ENCODE measurements around the gene BRD4. TPM values are rescaled to one million over a fixed set of nuclear protein-coding genes. Genes with fewer than 3 reads are reported as not detected.
A peak's percentile ranks its signal among the peaks of the same experiment; 100 is the strongest.

The BRD4 gene
- total RNA-seq, 1 donor from 2014 or later = 60.9 TPM

DNA sequence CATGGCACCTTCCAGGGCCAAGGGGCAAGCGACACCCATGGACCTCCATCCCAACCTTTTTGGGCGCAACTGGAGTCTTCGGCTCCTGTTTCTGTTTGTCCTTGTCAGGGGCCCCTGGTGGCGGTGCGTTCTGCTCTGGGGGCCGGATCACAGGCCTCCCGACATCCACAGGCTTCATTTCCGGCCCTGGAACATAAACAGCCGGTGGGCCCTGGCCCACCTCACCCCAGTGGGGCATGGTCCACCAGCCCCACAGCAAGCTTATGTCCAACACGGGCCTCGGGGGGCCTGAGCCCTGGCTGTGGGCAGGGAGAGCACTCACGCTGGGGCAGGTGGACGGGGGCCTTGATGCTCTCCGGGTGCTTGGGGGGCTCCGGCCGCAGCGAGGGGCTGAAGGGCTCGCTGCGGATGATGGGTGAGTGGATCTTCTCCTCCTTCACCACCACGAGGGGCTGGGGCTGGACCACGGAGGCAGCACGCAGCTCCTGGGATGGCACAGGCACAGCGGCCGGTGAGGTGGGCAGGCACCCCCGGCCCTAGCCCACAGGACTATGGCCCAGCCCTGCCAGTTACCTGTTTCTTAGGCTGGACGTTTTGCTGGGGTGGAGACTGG, 92.9 kb downstream of the BRD4 start:
- intact Hi-C loops (cut with micrococcal nuclease) = no loop called here

DNA sequence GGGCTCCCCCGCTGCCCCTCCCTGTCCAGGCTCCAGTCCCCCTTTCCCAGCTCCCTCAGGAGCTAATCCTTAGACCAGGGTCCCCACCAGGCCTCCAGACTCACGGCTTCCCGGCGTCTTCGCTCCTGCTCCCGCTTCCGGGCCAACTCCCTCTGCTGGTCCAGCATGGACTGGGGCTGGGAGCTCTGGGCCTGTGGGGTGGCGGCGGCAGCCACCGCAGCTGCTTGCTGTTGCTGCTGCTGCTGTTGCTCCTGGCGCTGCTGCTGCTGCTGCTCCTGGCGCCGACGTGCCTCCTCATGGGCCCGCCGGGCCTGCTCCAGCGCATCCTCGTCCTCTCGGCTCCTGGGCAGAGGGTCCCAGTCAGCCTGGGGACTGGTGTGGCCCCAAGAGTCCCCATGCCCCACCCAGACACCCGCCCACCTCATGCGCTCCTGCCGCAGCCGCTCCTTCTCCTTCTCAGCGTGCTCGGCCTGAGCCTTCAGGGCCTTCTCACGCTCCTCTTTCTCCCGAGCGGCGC, 93.6 kb downstream of the BRD4 start:
- DNase-seq = no peak
- Histone ChIP-seq H3K4me1 (peaks cover 13% of the 10 kb centered on the region), H3K4me3 (no peak overlapping the region), H3K27ac (replicated peaks) (peak overlapping the region; percentile 46), H3K27me3 (ENCODE audit: low read depth) (peaks cover under 1% of the 10 kb centered on the region), H3K36me3 (peaks cover 63% of the 10 kb centered on the region), H3K9me3 (replicated peaks) (no peaks in the 10 kb centered on the region)
- intact Hi-C loops (cut with micrococcal nuclease) = no loop called here
- TF ChIP-seq, protein P1, sequence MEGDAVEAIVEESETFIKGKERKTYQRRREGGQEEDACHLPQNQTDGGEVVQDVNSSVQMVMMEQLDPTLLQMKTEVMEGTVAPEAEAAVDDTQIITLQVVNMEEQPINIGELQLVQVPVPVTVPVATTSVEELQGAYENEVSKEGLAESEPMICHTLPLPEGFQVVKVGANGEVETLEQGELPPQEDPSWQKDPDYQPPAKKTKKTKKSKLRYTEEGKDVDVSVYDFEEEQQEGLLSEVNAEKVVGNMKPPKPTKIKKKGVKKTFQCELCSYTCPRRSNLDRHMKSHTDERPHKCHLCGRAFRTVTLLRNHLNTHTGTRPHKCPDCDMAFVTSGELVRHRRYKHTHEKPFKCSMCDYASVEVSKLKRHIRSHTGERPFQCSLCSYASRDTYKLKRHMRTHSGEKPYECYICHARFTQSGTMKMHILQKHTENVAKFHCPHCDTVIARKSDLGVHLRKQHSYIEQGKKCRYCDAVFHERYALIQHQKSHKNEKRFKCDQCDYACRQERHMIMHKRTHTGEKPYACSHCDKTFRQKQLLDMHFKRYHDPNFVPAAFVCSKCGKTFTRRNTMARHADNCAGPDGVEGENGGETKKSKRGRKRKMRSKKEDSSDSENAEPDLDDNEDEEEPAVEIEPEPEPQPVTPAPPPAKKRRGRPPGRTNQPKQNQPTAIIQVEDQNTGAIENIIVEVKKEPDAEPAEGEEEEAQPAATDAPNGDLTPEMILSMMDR (IDR thresholded peaks at IDR 0.05; ENCODE audit: borderline replicate concordance) = peak; percentile 24

More for the DNA sequence above, 92.9 kb downstream of the BRD4 start:
- Histone ChIP-seq H3K9me3 (replicated peaks) (no peaks in the 10 kb centered on the region), H3K4me3 (no peak overlapping the region), H3K4me1 (peaks cover 16% of the 10 kb centered on the region), H3K27me3 (ENCODE audit: low read depth) (no peaks in the 10 kb centered on the region), H3K27ac (replicated peaks) (no peak overlapping the region), H3K36me3 (peaks cover 69% of the 10 kb centered on the region)
- TF ChIP-seq, protein P1 (IDR thresholded peaks at IDR 0.05; ENCODE audit: borderline replicate concordance) = no peak
- DNase-seq = no peak

DNA sequence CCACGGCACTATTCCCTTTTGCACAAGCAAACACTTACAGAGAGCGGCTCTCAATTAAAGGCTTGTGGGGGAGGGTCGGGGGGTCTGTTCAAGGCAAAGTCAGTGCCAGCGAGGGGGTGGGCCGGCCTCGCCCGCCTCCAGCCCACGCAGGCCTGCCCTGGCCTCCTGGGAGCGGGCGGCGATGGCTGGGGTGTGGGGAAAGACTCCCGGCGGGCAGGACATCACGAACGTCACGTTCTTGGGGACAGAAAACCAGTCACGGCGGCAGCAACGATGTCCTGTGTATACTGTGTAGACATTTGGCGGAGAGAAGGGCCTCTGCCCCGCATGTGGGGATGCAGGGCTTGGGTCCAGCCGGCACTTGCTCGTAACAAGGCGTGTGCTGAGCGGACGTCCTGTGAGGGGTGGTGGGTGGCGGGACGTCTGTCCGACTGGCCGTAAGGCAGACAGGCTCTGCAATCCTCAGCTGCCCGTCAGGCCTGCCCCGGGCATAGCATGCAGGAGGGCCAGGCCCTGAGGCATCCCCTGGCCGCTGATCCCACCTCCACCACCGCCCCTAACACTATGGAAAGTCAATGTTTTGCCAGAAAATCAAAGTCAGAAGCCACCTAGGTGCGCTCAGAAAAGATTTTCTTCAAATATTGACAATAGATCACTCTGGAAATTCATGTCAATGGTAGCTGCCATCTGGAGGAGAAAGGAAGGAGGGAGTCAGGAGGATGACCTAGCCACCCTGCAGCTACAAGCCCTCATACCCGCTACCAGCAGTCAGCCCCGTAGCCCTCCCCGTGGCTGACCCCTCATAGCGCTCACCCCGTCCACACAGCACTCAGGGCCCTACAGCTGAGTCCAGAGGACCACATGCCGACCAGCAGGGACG, 94.3 kb downstream of the BRD4 start:
- peak overlapping the region; percentile 46 for H3K27ac ChIP-seq (replicated peaks)
- intact Hi-C loops (cut with micrococcal nuclease) = no loop called here
- DNase-seq = no peak
- no peaks in the 10 kb centered on the region for H3K9me3 ChIP-seq (replicated peaks)
- peaks cover 20% of the 10 kb centered on the region for H3K4me1 ChIP-seq
- no peak overlapping the region for H3K4me3 ChIP-seq
- H3K36me3 ChIP-seq = peaks cover 56% of the 10 kb centered on the region
- TF ChIP-seq, protein P1 (IDR thresholded peaks at IDR 0.05; ENCODE audit: borderline replicate concordance) = no peak
- H3K27me3 ChIP-seq (ENCODE audit: low read depth) = peaks cover 8% of the 10 kb centered on the region

DNA sequence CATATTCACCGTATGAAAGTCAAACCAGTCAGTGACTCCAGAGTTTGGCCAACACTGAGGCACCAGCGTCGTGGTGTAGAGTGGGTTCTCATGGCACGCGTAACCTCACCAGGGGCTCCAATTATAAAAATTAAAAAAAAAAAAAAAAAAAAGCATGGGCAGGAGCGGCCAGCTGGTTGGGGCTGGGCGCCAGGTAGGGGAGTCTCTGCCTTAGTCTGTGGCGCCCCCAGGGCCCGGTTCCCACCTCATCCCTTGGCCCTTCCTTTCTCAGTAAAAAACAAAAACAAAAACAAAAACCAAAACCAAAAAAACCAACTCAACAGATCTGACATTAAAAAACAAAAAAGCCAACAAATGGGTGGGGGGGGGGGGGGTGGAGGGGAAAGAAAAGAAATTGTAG, 95.5 kb downstream of the BRD4 start:
- Histone ChIP-seq H3K27me3 (ENCODE audit: low read depth) (peaks cover 19% of the 10 kb centered on the region), H3K4me1 (peaks cover 31% of the 10 kb centered on the region), H3K4me3 (no peak overlapping the region), H3K36me3 (peaks cover 56% of the 10 kb centered on the region), H3K27ac (replicated peaks) (no peak overlapping the region), H3K9me3 (replicated peaks) (no peaks in the 10 kb centered on the region)
- no peak for DNase-seq
- TF ChIP-seq, protein P1 (IDR thresholded peaks at IDR 0.05; ENCODE audit: borderline replicate concordance) = no peak
- intact Hi-C loops (cut with micrococcal nuclease) = no loop called here

DNA sequence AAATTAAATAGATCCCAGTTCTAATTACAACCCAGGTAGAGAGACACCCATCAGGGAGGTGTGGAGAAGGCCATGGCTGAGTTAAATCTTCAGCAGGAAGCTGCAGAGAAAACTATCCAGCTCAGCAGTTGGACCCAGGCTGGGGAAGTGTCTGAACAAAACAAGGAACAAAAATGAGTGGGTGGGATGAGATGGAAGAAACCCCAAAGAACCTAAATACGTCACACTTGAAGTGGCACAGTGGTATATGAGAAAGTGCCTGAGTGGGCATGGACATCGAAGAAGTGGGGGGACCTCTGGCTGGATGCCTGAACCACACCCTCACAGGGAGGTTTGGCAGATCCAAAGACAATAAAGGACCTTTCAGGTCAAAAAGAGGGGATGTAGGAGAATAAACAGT, 96.6 kb downstream of the BRD4 start:
- Histone ChIP-seq H3K36me3 (peaks cover 51% of the 10 kb centered on the region), H3K4me3 (no peak overlapping the region), H3K9me3 (replicated peaks) (no peaks in the 10 kb centered on the region), H3K27me3 (ENCODE audit: low read depth) (peaks cover 28% of the 10 kb centered on the region), H3K4me1 (peaks cover 29% of the 10 kb centered on the region), H3K27ac (replicated peaks) (no peak overlapping the region)
- TF ChIP-seq, protein P1 (IDR thresholded peaks at IDR 0.05; ENCODE audit: borderline replicate concordance) = no peak
- no peak for DNase-seq
- intact Hi-C loops (cut with micrococcal nuclease) = no loop called here

Measured in left ventricle myocardium inferior (tissue), 1 donor.